Measurements from ENCODE around the gene DPF3.

Gene DPF3

DNA sequence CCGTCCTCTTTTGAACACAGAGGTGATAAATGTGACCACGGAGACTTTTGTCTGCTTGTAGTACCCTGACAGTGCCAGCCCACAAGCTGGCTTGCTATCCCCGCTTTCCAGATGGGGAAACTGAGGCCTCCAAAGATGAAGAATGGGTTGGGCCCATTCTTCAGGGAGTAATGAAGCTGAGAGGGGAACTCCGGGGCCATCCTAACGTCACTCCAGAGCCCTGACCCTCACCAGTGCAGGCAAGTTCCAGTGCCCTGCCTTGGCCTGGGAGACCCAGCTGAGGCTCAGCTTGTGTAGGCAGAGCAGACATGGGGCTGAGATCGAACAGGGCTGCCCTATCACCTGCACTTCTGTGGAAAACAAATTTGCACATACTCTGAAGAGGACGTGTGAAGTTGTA, 277.1 kb downstream of the DPF3 start:
- DNase-seq (ENCODE audit: low read depth in 2 of 2) = no peak

- DNase-seq (ENCODE audit: low read depth in 2 of 2) = no peak
Observed at GRCh38 chr14:72616294-72616693, 277.6 kb downstream of the DPF3 start.

GRCh38 chr14:72615451-72616121, 278.3 kb downstream of the DPF3 start:
- no peak for DNase-seq (ENCODE audit: low read depth in 2 of 2)

DNA sequence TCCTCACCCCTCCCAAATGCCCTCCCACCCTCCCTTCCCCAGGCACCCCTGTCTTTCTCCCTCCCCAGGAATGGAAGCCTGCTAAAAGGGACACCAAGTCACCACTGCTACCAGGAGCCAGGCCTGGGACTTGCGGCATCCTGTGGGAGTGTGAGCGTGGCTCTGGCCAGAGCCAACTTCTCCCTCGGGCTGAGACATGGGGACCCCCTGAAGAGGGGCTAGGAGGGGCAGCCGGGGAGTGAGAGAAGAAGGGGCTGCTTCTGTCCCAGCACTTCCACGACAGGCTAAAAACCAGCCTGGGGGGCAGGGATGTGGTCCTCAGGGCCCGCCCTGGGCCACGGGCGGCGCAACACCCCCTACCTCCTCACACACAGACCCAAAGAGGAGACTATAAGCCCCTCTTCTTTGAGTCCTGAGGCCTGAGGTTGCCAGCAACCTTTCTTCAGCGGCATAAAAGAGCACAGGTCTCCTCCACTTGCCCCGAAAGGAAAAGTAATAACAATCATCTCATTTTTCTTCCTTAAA, 278.9 kb downstream of the DPF3 start:
- no peak for DNase-seq (ENCODE audit: low read depth in 2 of 2)

DNA sequence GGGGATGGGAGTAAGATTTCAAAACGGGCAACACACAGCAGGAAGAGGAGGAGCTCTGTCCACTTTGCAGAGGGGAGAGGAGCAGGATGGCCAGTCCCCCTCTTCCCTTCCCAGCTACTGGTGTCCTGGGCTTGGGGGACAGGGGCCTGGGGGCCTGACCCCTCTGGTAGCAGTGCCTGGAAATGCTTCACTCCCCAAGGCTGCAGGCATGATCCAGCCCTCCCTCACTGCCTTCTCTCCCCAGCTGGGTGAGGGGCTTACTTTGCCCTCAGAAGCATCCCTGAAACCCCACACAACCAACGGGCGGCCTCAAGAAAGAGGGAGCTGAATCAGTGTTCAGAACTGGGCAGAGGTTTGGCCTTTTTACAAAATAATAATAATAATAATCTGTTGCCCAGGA, 279.5 kb downstream of the DPF3 start:
- no peak for DNase-seq (ENCODE audit: low read depth in 2 of 2)

DNA sequence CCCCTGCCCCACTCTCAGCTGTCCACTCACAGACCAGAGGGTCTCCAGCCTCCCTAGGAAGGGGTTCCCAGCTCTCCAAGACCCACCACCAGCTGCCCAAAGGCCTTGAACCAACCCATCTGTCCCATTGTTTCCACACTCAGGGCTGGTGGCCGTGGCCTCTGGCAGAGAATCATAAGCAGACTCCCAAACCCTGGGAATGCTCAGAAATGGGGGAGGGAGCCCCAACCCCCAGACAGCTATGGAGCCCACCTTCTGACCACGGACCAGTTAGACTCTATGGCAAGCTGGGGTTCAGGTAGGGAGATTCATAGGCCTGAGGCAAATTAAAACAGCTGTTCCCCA, 280.0 kb downstream of the DPF3 start:
- DNase-seq (ENCODE audit: low read depth in 2 of 2) = no peak

DNA sequence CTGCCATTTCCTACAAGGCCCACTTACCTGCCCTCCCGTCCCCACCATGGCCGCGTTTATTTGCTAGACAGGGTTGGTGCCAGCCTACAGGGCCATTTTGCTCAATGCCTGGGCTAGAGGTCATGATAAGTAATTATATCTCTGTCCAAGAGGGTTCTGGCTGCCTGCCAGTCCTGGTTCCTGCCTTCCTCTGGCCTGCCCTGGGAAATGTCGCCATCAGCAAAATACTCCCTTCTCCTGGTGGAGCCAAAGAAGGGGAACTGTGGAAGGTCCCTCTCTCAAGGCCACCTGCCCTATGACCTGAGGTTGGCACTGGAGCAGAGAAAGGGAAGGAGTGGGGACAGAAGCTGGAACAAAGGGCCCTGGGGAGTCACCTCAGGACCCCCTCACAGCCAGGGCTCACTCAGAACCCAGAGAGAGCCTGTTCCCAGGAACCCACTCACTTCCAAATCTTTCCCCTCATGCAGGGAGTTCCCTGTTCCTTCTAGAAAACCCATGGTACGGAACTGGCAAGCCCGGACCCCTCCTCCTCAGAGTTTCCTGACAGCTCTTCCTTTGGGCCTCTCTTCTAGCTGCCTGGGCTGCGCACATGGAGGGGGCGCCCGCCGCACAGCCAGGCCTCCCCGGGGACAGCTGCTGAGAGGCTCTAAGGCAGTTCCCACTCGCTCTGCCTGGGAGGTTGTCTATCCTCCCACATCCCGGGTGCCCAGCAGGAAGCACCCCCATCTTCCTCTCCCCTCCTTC, 280.5 kb downstream of the DPF3 start:
- no peak for DNase-seq (ENCODE audit: low read depth in 2 of 2)

DNA sequence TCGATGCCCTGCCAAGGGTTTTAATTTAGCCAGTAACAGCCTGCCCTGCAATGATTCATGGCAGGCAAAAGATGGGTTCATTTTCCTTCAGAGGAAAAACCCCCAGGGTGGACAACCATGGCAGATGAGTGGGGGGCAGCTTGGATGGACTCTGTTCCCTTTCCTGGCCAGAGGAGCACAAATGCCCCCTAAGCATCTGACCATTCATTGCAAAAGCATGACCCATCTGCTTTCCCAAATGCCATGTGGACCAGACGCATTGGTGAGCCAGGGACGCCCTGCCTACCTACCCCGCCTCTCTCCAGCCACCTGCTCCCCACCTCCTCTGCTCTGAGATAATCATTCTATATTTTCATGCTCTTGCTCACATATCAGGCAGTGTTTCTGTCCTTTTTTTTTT, 281.9 kb downstream of the DPF3 start:
- DNase-seq (ENCODE audit: low read depth in 2 of 2) = no peak

- DNase-seq (ENCODE audit: low read depth in 2 of 2) = no peak
Observed at GRCh38 chr14:72611506-72611905, 282.4 kb downstream of the DPF3 start.

DNA sequence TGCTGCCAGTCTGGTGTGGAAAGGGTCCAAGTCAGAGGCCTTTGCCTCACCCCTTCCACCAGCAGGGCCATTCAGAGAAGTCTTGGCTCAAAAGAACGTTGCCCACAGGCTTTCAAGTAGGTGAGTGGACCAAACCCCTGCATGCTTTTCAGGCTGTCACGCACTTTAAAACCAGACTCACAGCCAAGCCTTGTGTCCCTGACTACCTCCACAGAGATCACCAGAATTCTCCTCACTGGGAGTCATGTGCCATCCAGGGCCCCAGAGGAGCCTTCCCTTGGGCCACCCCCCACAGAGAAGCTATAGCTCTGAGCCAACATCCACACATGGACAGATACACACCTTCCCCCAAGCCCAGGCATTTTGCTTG, 283.1 kb downstream of the DPF3 start:
- DNase-seq (ENCODE audit: low read depth in 2 of 2) = no peak

GRCh38 chr14:72610096-72610830, 283.6 kb downstream of the DPF3 start:
- no peak for DNase-seq (ENCODE audit: low read depth in 2 of 2)

DNA sequence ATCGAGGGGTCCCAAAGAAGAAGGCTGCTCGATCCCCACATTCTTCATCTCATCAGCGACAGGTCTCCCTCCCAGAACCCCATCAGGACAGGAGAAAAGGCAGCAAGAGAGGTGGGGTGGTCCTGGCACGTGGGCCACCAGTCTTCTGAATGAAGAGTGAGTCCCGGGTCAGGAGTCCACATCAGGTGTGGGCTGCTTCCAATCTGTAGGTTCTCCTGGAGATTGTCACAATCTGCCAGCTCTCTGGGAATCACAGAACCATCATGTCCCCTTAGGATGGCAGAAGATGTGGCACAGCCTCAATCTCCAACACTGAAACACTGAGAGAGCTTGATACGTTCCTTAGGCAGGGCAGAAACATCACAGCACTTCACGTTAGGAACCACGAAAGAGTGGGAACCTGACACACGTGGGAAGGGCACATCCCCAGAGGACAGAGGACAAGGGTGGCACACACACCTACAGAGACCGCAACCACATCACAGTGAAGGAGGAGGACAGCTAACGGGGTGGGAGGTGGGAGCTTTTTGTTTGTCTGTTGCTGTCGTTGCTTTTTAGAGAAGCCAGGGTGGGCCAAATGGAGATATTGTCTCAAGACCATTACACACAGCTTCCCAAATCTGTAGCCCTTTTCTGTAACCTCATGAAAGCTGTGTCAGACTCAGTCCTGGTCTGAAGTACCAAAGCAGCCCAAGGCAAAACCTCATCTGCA, 284.5 kb downstream of the DPF3 start:
- no peak for DNase-seq (ENCODE audit: low read depth in 2 of 2)

- no peak for DNase-seq (ENCODE audit: low read depth in 2 of 2)
Observed at GRCh38 chr14:72608391-72609204, 285.3 kb downstream of the DPF3 start.

GRCh38 chr14:72607386-72608130, 286.3 kb downstream of the DPF3 start:
- no peak for DNase-seq (ENCODE audit: low read depth in 2 of 2)

DNA sequence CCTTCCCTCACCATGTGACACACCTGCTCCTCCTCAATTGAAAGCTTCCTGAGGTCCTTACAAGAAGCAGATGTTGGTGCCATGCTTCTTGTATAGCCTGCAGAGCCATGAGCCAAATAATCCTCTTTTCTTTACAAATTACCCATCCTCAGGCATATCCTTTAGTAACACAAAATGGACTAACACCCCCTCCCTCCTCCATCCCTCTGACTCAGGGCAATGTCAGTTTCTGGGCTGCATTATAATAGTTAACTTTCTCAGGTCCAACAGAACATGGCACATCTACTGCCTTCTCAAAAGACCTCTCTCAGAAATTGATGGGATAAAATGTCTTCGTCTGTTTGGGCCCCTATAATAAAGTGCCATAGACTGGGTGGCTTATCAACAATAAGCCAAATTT, 287.0 kb downstream of the DPF3 start:
- no peak for DNase-seq (ENCODE audit: low read depth in 2 of 2)

DNA sequence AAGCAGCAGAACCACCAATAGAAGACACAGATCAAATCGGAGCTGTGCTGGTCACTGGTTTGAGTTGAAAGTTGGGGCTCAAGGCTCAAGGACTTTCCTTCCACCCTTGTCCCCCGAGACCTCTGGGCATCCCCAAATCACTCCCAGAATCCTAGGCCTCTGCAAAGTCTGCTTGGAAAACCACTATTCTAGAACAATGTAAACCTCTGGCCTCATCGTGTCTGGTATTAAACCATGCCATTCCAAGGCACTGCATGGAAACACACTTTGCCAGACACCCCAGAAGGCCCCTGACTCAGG, 288.0 kb downstream of the DPF3 start:
- no peak for DNase-seq (ENCODE audit: low read depth in 2 of 2)

- no peak for DNase-seq (ENCODE audit: low read depth in 2 of 2)
Observed at GRCh38 chr14:72605096-72605920, 288.6 kb downstream of the DPF3 start.

DNA sequence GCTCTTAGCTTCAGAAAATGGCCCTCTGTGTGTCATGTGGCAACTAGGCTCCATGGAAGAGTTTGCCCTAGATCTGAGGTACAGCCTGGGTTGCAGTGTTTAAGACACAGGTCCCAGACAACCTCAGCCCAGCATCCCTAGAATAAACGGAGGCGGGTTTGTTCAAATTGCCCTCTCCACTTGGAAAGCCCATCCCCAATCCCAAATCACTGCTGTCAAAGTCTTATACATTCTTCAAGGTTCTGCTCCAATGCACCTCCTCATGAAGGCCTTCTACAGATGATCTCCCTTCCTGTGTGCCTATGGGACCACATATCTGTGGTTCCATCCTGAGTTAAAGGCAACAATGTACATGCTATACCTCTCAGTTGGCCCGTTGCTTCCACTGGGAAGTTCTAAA, 289.8 kb downstream of the DPF3 start:
- DNase-seq (ENCODE audit: low read depth in 2 of 2) = no peak

DNA sequence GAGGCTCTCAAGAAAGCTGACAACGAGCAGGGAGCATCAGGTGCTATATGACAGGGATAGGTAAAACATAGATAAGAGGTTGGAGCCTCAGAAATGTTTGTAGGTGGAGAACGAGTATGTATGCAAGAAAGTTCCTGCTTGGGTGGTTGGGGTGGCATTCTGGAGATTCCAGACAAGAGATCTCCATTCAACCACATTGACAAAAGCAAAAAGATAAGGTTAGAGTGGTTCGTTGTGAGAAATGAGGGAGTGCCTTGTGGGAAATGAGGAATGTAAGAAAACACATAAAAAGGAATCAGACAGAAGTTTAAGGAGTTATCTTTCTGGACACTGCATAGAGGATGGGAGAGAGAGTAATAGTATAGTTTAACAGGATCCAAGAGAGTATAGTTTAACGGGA, 290.3 kb downstream of the DPF3 start:
- no peak for DNase-seq (ENCODE audit: low read depth in 2 of 2)

All from stimulated activated CD4-positive, alpha-beta T cell treated with anti-CD3 and anti-CD28 coated beads, Interleukin-15, amount 100 ng/mL, for 48 hours (primary cell).